NCI-H146 (cell line): ENCODE measurements around the gene CCBE1.
"Not testable (repeated sequence)": the region's sequence is repeated elsewhere in the genome, so short reads cannot be mapped to it uniquely, and the experiment has no call there.

ENCODE experiments used
- DNase-seq: peaks from one replicate; lab custom pipeline; 2025; lab: John Stamatoyannopoulos, UW

The CCBE1 gene

GRCh38 chr18:59656373-59656887 is 40.8 kb downstream of the CCBE1 start:
- no peak for DNase-seq

GRCh38 chr18:59655676-59656075 is 41.5 kb downstream of the CCBE1 start:
- no peak for DNase-seq

- DNase-seq = no peak
Observed at GRCh38 chr18:59651071-59651470, 46.2 kb downstream of the CCBE1 start.

GRCh38 chr18:59650266-59650820 is 46.9 kb downstream of the CCBE1 start:
- DNase-seq = no peak

- no peak for DNase-seq
Observed at GRCh38 chr18:59649591-59649990, 47.6 kb downstream of the CCBE1 start.

GRCh38 chr18:59648469-59648868 is 48.8 kb downstream of the CCBE1 start:
- DNase-seq = not testable (repeated sequence)

GRCh38 chr18:59646963-59647307 is 50.3 kb downstream of the CCBE1 start:
- no peak for DNase-seq

- DNase-seq = no peak
Observed at GRCh38 chr18:59646228-59646962, 50.8 kb downstream of the CCBE1 start.

GRCh38 chr18:59643740-59644139 is 53.5 kb downstream of the CCBE1 start:
- no peak for DNase-seq

GRCh38 chr18:59640721-59641120 is 56.5 kb downstream of the CCBE1 start:
- no peak for DNase-seq

- no peak for DNase-seq
Observed at GRCh38 chr18:59639821-59640220, 57.4 kb downstream of the CCBE1 start.

GRCh38 chr18:59639136-59639535 is 58.1 kb downstream of the CCBE1 start:
- no peak for DNase-seq

- no peak for DNase-seq
Observed at GRCh38 chr18:59633961-59634485, 63.2 kb downstream of the CCBE1 start.

- no peak for DNase-seq
Observed at GRCh38 chr18:59633317-59633716, 63.9 kb downstream of the CCBE1 start.

- DNase-seq = no peak
Observed at GRCh38 chr18:59631583-59632181, 65.5 kb downstream of the CCBE1 start.

- DNase-seq = no peak
Observed at GRCh38 chr18:59629894-59630293, 67.3 kb downstream of the CCBE1 start.

- DNase-seq = no peak
Observed at GRCh38 chr18:59628995-59629394, 68.2 kb downstream of the CCBE1 start.

- DNase-seq = no peak
Observed at GRCh38 chr18:59627414-59627813, 69.8 kb downstream of the CCBE1 start.

GRCh38 chr18:59624369-59624765 is 72.9 kb downstream of the CCBE1 start:
- no peak for DNase-seq

- no peak for DNase-seq
Observed at GRCh38 chr18:59623456-59624368, 73.5 kb downstream of the CCBE1 start.

GRCh38 chr18:59621027-59621426 is 76.2 kb downstream of the CCBE1 start:
- DNase-seq = no peak

- no peak for DNase-seq
Observed at GRCh38 chr18:59620381-59620780, 76.8 kb downstream of the CCBE1 start.
